HG03354 (cell line): ENCODE results near the gene ILK.

Experiments used
- ATAC-seq: cut with Tn5 transposase; IDR thresholded peaks from one replicate; pipeline ENCODE4 v1.9.1; 2021; ENCODE audit warnings: mild to moderate bottlenecking; ENCODE audit not compliant: unreplicated experiment, poor library complexity, severe bottlenecking

Gene ILK

DNA sequence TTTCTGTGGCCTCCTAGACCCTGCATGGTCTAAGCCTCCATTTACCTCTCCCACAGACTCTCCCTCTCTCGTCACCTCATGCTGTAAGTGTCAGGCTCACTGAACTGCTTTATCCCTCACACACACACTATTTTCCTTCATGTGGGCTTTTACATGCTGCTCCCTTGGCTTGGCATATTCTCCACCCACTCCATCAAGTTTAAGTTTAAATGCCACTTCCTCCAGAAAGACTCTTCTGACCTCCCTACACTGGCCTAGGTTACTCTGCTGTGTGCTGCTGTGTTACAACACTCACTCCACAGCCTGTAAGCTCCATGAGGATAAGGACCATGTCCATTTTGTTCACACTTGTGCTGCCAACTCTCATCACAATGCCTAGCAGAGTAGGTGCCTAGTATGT, 49.5 kb downstream of the ILK start:
- no peak for ATAC-seq

DNA sequence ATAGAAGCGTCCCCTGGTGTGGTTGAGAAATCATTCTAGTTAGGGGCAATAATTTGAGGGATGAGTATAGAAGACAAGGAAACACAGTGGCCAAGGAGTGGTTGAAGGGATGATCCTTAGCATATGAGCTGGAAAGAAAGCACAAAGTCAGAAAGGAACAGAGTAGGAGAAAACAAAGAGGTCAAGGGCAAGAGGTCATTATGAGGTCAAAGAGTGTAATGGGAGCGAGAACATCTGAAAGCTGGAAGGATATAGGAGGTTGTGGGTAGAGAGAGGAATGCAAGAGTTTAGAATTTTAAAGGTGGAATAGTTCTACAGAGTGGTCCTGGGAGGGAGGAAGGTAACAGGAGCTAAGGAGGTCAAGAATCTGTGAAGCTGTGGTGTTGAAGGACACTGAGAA, 50.1 kb downstream of the ILK start:
- no peak for ATAC-seq

DNA sequence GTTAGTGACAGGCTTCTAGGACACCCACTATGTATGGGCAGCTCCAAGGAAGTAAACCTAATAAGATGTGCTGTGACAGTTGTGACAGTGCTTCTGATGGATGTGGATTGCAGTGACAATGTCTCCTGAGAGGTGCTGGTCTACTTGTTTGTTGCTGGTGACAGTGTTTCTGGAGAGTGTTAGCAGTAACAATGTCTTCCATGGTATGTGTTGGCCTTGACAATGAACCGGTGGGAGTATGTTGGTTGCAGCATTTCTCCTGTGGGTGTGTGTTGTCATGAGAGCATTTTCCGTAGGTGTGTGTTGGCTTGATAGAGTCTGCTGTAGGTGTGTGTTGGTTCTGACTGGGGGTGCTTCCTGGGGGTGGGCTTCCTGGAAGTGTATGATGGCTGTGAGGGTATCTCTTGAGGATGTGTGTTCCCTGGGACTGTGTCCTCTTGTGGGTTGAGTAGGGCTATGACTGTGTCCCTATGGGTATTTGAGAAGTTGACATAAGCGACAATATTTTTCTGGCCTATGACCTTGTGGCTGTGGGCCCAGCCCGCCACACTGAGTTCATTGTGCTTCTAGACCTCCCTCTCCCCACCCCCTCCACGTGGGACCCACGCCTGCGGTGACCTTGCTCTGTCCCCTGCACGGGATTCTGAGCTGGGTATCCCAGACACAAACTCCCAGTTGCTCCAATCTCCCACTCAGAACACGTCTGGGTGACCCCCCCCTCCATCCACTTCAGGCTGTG, 50.9 kb downstream of the ILK start:
- ATAC-seq, result no peak

DNA sequence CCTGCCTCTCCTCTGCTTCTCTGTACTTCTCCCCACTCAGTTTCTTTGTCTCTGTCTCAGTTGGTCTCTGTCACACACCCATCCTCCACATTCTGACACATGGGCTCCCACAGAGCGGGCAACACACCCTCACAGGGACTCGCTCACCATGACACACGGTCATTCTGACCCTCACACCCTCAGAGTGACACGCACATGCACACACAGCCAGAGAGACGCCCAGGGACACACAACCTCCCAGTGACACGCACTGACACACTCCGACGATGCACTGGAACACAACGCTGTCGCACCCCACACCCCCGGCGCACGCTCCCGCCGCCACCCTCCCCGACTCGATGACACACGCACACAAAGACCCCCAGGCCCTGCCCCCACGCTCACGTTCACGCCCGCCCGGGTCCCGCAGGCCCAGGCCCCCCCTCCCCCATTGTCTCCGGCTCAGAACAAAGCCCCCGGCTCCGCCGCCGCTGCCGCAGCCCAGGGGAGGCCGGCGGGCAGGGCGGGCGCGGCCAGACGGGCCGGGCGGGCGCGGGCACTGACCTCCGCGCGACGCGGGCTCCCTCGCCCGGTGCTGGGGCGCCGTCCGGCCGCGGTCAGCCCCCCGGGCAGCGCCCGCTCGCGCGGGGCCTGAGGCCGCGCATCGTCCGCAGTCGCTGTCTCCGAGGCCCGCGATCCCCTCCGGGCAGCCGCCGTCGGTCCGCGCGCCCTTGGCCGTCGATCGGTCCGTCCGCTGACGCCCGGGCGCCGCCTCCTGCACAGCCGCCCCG, 51.6 kb downstream of the ILK start:
- ATAC-seq, result no peak

DNA sequence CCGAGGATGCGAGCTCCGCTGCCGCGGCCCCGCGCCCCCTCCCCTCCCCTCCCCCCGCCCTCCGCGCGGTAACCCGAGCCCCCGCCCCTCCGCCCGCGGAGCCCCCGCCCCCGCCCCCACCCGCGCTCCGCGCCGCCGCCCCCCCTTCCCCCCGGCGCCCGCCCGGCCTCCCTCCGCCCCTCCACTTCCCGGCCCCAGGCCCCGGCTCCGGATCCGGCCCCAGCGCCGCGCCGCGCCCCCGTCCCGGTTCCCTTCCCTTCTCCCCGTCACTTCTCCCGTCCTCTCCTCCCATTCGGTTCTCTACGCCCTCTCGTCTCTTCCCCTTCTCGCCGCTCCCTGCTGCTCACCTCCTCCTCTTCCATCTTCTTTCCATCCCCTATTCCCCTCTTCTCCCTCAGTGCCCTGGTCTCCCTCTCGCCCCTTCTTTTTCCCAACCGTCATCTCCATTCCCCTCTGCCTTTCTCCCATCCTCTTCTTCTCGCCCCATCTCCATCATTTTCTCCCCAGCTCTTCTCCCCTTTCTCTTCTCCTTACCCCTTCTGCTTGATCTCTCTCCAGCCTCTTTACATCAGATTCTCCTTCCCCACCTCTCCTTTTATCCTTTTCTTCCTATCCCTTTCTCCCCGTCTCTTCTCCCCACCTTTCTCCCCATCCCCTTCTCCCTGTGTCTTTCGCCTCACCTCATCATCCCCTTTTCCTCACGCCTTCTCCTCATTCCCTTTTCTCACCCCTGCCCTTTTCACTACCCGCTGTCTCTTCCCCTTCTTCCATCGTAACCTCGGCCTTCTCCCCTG, 52.4 kb downstream of the ILK start, which contains the start of gene DCHS1:
TSS of gene DCHS1 (minus strand) at position 20 of the 794 bp plus-strand sequence. CDS start 14,196 bp downstream, outside the sequence.
- ATAC-seq, result no peak

DNA sequence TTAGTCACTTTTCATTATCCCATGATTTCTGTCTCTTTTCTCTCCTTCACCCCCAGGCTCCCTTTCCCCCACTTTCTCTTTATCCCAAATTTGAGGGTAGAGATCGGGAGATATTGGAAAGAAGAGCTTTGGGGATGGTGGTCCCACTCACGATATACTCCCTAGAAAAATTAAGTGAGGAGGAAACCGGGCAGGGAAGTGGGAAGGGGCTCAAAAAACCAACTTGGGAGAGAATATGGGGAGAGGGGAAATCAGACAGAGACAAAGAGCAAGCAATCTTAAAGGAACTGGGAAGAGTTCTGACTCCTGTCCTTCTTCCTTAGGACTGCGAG, 53.0 kb downstream of the ILK start:
- ATAC-seq, result no peak

DNA sequence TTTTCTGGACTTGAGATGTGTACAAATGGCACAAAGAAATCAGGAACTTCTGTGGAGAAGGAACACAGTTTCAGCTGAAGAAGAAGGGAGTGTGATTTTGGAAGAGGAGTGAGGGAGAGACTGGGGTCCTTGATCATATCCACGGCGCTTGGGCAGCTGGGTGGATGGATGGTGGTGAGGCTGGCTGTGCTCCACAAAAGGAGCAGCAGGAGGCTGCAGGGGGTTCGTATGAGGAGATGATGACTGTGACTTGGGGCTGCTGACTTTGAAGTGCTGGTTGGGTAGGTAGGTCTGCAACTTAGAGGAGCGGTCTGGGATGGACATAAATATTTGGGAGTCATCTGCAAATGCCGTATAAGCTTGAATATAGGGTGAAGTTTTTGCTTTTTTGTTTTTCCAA, 53.4 kb downstream of the ILK start:
- no peak for ATAC-seq

DNA sequence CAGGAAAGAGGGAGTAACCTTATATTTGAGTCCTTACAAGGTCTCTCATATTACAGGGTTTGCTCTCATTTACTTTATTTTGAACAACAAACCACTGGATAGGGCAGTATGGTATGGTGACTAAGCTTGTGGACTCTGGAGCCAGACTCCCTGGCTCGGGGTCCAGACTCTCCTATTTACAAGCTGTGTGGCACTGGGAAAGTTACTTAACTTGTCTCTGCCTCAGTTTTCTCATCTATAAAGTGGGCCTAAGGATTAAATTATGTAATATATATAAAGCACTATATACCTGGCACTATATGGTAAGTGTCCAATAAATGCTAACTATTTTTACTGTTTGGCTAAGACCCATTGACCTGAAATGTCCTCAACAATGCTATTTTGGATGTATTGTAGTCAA, 53.8 kb downstream of the ILK start:
- no peak for ATAC-seq

DNA sequence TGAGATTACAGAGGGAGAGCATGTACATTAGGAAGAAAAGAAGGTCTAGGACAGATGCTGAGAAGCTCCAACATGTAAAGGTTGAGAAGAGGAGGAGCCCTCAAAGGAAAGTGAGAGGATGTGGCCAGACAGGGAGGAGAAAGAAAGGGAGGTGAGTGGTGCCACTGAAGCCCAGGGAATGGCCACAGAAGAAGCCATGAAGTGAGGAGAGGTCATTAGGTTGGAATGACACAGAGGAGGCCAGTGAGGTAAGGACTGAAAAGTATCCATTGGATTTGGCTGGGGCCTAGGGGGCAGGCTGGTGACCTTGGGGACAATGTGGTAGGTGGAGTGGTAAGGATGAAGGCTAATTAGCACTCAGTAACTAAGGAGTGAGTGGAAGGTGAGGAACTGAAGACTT, 55.1 kb downstream of the ILK start:
- ATAC-seq, result no peak
